Measurements from ENCODE around the gene CELSR2. TPM values are rescaled to one million over a fixed set of nuclear protein-coding genes. Genes with fewer than 3 reads are reported as not detected.

CELSR2 gene
- total RNA-seq, 2 experiments from 2014 or later = 2.7 to 3.1 TPM

DNA sequence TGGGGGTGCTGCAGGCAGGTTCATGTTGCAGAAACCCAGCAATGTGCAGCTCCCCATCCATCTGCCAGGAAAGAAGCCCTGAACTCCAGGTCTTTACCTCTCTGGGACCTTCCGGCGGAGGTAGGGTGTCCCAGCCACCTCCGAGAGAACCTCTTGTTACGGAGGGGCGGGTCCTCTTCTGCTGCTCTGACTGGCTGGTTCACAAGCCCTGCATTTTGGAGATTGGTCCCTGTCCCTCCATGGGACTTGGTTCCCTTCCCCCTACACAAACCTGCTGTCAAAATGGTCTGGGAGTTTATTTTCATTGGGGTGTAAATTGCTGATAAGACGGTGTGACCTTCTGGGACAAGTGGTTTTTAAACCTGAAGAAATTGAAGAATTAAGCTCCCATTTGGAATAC, 8.0 kb upstream of the CELSR2 start:
- CTCF ChIA-PET = interaction anchor here (0.7 to 4.6 kb wide), 4 partner anchors 10 to 158 kb away, joined by 3 to 30 read pairs (median 4); partner anchors contain the start of gene SORT1
- POLR2A ChIA-PET = interaction anchor here (0.6 to 1.7 kb wide), 4 partner anchors 38 to 156 kb away, joined by 3 to 5 read pairs (median 3); partner anchors contain the start of gene SORT1

DNA sequence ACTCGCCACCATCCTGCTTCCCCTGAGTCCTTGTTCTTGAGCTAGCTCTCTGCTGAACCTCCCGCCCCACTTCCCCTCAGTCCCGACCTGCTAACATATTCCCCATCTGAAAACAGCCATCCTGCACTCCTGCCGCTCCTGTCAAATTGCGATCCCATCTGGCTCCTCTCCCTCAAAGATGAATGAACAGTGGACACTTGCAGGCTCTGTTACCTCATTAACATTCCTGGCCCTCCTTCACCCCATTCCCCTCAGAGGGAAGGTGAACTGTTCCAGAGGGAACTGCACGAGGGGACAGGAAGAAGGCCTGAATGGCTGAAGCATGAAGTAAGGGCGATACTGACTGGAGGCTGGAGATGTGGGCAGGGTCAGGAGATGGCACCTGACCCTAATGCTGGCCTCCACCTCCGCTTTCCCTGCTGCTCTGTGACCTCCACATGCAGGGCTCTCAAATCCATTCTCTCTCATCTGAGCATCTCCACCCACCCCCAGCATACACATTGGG, 7.4 kb upstream of the CELSR2 start:
- TF ChIP-seq, protein P1, sequence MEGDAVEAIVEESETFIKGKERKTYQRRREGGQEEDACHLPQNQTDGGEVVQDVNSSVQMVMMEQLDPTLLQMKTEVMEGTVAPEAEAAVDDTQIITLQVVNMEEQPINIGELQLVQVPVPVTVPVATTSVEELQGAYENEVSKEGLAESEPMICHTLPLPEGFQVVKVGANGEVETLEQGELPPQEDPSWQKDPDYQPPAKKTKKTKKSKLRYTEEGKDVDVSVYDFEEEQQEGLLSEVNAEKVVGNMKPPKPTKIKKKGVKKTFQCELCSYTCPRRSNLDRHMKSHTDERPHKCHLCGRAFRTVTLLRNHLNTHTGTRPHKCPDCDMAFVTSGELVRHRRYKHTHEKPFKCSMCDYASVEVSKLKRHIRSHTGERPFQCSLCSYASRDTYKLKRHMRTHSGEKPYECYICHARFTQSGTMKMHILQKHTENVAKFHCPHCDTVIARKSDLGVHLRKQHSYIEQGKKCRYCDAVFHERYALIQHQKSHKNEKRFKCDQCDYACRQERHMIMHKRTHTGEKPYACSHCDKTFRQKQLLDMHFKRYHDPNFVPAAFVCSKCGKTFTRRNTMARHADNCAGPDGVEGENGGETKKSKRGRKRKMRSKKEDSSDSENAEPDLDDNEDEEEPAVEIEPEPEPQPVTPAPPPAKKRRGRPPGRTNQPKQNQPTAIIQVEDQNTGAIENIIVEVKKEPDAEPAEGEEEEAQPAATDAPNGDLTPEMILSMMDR (IDR thresholded peaks at IDR 0.05) = no peak
- Mint-ChIP-seq H3K36me3 (ENCODE audit: low read depth) (peaks cover 7% of the 10 kb centered on the region), H3K4me1 (ENCODE audit: low read depth) (peaks cover 11% of the 10 kb centered on the region), H3K27ac (no peak overlapping the region), H3K9me3 (no peaks in the 10 kb centered on the region), H3K27me3 (peaks cover 3% of the 10 kb centered on the region), H3K4me3 (no peak overlapping the region)
- intact Hi-C loops (cut with micrococcal nuclease) = no loop called here
- ATAC-seq (no peak), DNase-seq (no peak)
- ChIA-PET CTCF (interaction anchor here (1.1 to 4.6 kb wide), 2 partner anchors 17 to 157 kb away, joined by 4 to 30 read pairs; partner anchors contain the start of gene SORT1), POLR2A (interaction anchor here (0.6 to 1.7 kb wide), 5 partner anchors 38 to 155 kb away, joined by 3 to 5 read pairs (median 3); partner anchors contain the start of gene SORT1)

More for the DNA sequence above, 8.0 kb upstream of the CELSR2 start:
- H3K4me1 Mint-ChIP-seq (ENCODE audit: low read depth) = peaks cover 11% of the 10 kb centered on the region
- H3K27ac Mint-ChIP-seq = no peak overlapping the region
- no peak overlapping the region for H3K4me3 Mint-ChIP-seq
- H3K9me3 Mint-ChIP-seq = no peaks in the 10 kb centered on the region
- H3K27me3 Mint-ChIP-seq = peaks cover 3% of the 10 kb centered on the region
- intact Hi-C loops (cut with micrococcal nuclease) = no loop called here
- peaks cover 7% of the 10 kb centered on the region for H3K36me3 Mint-ChIP-seq (ENCODE audit: low read depth)
- ATAC-seq (no peak), DNase-seq (no peak)
- TF ChIP-seq, protein P1 (IDR thresholded peaks at IDR 0.05) = no peak

DNA sequence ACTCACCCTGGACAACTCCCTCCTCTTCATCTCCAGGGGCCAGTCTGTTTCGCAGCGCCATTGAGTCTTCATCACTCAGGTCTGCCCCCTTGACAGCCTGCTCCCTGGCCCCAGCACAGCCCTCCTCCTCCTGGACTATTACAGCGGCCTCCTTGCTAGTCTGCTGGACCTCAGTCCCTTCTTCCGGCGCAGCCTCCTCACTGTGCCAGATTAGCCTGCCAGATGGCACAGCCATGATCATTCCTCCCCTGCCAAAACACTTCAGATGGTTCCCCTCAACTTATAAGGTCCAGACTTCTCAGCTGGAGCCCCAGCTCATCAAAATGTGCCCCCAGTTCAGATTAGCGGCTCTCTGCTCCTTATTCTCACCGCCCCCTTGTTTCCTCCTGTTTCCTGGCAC, 7.0 kb upstream of the CELSR2 start:
- intact Hi-C loops (cut with micrococcal nuclease) = no loop called here
- Mint-ChIP-seq H3K27ac (no peak overlapping the region), H3K4me3 (no peak overlapping the region), H3K36me3 (ENCODE audit: low read depth) (peaks cover 3% of the 10 kb centered on the region), H3K27me3 (peaks cover 3% of the 10 kb centered on the region), H3K4me1 (ENCODE audit: low read depth) (peaks cover 11% of the 10 kb centered on the region), H3K9me3 (no peaks in the 10 kb centered on the region)
- ATAC-seq (no peak), DNase-seq (no peak)
- CTCF ChIA-PET = no interaction called here
- POLR2A ChIA-PET = interaction anchor here (1.1 to 1.3 kb wide), 2 partner anchors 43 to 106 kb away, joined by 3 read pairs; no protein-coding TSS in a partner anchor
- TF ChIP-seq, protein P1 (IDR thresholded peaks at IDR 0.05) = no peak

DNA sequence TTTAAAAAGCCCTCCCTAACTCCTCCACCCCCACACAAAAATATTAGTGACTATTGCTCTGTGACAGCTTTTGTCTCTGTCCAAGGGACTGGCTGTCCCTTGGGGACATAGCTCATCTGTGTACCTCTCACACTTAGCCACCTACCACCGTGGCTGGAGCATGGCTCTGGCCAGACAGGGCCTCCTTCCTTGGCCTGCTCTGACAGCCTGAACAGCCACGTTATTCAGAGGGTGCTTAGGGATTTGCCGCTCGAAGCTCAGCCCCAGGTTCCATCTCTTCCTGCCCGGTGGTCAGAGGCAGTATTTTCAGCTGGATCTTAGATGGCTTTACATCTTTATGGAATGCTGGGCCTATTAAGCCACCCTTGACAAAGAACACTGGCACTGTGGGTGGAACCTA, 6.1 kb upstream of the CELSR2 start:
- intact Hi-C loops (cut with micrococcal nuclease) = no loop called here
- POLR2A ChIA-PET = interaction anchor here (1.2 to 1.4 kb wide), 4 partner anchors 10 to 44 kb away, joined by 3 to 4 read pairs (median 4); partner anchors contain the start of gene SARS1
- H3K36me3 Mint-ChIP-seq (ENCODE audit: low read depth) = no peaks in the 10 kb centered on the region
- ATAC-seq = no peak
- peaks cover 3% of the 10 kb centered on the region for H3K27me3 Mint-ChIP-seq
- no peak overlapping the region for H3K27ac Mint-ChIP-seq
- peaks cover 11% of the 10 kb centered on the region for H3K4me1 Mint-ChIP-seq (ENCODE audit: low read depth)
- TF ChIP-seq, protein P1 (IDR thresholded peaks at IDR 0.05) = no peak
- H3K4me3 Mint-ChIP-seq = no peak overlapping the region
- CTCF ChIA-PET = no interaction called here
- DNase-seq = no peak
- no peaks in the 10 kb centered on the region for H3K9me3 Mint-ChIP-seq

DNA sequence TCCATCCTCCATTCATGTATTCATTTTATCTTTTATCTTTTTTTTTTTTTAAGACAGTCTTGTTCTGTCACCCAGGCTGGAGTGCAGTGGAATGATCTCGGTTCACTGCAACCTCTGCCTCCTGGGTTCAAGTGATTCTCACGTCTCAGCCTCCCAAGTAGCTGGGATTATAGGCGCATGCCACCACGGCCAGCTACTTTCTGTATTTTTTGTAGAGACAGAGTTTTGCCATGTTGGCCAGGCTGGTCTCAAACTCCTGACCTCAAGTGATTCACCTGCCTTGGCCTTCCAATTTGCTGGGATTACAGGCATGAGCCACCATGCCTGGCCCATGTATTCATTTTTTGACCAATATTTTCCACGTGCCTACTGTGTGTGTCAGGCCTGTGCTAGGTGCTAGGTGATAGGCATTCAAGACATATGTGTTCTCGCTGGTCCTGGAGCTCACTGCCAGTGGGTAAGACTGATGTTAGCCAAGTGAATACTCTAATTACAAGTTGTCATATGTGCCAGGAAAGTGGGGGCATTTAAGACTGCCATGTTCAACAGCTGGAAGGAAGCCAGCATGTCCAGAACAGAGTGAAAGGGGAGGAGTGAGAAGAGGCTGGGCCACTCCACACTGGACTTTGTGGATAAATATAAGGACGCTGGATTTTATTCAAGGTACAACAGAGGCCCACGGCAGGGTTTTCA, 5.3 kb upstream of the CELSR2 start:
- TF ChIP-seq, protein P1 (IDR thresholded peaks at IDR 0.05) = no peak
- intact Hi-C loops (cut with micrococcal nuclease) = no loop called here
- Mint-ChIP-seq H3K4me1 (ENCODE audit: low read depth) (peaks cover 12% of the 10 kb centered on the region), H3K36me3 (ENCODE audit: low read depth) (no peaks in the 10 kb centered on the region), H3K4me3 (no peak overlapping the region), H3K27me3 (peaks cover 3% of the 10 kb centered on the region), H3K27ac (no peak overlapping the region), H3K9me3 (no peaks in the 10 kb centered on the region)
- no peak for ATAC-seq
- no peak for DNase-seq
- POLR2A ChIA-PET = interaction anchor here (1.2 to 1.4 kb wide), 3 partner anchors 10 to 30 kb away, joined by 3 to 4 read pairs (median 4); partner anchors contain the start of gene SARS1
- CTCF ChIA-PET = interaction anchor here (3.8 kb wide), 1 partner anchor 155 kb away, joined by 15 read pairs; the partner anchor contains the start of gene SORT1

Measured in activated CD8-positive, alpha-beta T cell treated with anti-CD3 and anti-CD28 coated beads for 36 hours (primary cell).